ENCODE measurements around the gene ZNF141. TPM values are rescaled to one million over a fixed set of nuclear protein-coding genes. Genes with fewer than 3 reads are reported as not detected.
A peak's percentile ranks its signal among the peaks of the same experiment; 100 is the strongest.

The ZNF141 gene
- total RNA-seq, 1 donor, result 9.5 TPM

DNA sequence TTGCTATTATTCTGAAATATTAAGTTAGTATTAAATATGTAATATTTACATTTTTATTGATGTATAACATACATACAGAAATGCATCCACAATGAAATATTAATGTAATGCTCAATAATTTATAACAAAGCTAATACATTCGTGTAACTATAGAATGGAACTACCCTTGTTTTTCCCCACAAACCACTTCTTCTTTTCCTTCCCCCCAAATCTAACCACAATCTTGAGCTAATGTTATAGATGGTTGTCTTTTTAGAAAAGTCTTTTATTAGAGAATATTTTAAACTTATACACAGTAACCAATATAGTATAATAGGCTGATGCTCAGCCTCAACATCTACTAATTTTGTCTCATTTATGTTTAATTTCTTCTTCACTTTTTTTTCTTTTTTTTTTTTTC, 27.8 kb upstream of the ZNF141 start:
- H3K4me3 ChIP-seq (ENCODE audit: low read depth, low read length), result no peak overlapping the region
- TF ChIP-seq, protein P1, sequence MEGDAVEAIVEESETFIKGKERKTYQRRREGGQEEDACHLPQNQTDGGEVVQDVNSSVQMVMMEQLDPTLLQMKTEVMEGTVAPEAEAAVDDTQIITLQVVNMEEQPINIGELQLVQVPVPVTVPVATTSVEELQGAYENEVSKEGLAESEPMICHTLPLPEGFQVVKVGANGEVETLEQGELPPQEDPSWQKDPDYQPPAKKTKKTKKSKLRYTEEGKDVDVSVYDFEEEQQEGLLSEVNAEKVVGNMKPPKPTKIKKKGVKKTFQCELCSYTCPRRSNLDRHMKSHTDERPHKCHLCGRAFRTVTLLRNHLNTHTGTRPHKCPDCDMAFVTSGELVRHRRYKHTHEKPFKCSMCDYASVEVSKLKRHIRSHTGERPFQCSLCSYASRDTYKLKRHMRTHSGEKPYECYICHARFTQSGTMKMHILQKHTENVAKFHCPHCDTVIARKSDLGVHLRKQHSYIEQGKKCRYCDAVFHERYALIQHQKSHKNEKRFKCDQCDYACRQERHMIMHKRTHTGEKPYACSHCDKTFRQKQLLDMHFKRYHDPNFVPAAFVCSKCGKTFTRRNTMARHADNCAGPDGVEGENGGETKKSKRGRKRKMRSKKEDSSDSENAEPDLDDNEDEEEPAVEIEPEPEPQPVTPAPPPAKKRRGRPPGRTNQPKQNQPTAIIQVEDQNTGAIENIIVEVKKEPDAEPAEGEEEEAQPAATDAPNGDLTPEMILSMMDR (IDR thresholded peaks at IDR 0.05; ENCODE audit: insufficient read depth, low read depth, low read length), result no peak
- no peak for DNase-seq (ENCODE audit: low read depth)

DNA sequence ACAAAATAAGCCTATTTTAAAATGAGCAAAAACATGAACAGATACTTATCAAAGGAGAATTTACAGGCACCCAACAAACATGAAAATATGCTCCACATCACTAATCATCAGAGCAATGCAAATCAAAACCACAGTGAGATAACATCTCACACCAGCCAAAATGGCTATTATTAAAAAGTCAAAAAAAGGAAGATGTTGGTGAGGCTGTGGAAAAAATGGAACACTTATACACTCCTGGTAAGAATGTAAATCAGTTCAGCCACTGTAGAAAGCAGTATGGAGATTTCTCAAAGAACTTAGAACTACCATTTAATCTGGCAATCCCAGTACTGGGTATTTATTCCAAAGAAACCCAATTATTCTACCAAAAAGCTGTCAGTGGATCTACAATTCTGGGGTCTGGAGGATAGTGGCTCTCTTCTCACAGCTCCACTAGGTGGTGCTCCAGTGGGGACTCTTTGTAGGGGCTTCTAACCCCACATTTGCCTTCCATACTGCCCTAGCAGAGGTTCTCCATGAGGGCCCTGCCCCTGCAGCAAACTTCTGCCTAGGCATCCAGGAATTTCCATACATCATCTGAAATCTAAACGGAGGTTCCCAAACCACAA, 23.2 kb upstream of the ZNF141 start:
- TF ChIP-seq, protein P1 (IDR thresholded peaks at IDR 0.05; ENCODE audit: insufficient read depth, low read depth, low read length), result no peak
- H3K4me3 ChIP-seq (ENCODE audit: low read depth, low read length), result no peak overlapping the region
- no peak for DNase-seq (ENCODE audit: low read depth)

DNA sequence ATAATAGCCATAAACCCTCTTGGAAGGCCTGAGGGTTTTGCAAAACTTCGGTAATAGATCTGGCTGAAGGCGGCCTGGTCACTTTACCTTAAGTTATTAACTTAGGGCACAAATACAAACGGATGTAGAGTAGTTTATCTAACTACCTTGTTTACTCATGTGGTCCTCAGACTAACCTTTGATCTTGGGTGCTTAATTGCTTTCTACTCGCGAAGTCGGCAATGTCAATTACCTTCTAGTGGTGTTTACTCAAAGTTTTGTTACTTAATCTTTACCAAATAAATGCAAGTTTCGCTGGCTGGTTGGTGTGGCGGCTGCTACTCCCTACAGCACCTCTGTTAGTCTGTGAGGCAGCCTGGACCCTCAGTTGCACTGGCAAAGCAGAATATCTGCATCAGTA, 8.9 kb upstream of the ZNF141 start:
- H3K4me3 ChIP-seq (ENCODE audit: low read depth, low read length), result no peak overlapping the region
- TF ChIP-seq, protein P1 (IDR thresholded peaks at IDR 0.05; ENCODE audit: insufficient read depth, low read depth, low read length), result no peak
- no peak for DNase-seq (ENCODE audit: low read depth)

DNA sequence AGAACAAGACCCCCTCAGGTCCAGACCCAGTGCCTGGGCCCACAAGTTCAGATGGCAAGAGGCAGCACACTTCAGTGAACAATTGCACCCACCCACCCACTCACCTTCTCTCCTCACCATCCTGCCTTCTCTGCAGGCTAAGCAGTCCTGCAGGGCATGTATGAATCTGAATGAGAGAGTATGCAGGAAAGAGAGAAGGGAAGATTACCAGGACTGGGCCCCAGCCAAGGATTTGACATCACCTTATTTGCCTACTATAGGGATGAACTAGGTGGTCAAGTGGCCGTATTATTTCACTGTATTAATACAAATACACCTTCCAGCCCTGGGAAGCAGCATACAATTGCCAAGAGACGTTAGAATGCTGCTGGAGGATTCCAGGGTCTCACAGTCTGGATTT, 2.1 kb upstream of the ZNF141 start:
- TF ChIP-seq, protein P1 (IDR thresholded peaks at IDR 0.05; ENCODE audit: insufficient read depth, low read depth, low read length), result no peak
- no peak for DNase-seq (ENCODE audit: low read depth)
- H3K4me3 ChIP-seq (ENCODE audit: low read depth, low read length), result no peak overlapping the region

DNA sequence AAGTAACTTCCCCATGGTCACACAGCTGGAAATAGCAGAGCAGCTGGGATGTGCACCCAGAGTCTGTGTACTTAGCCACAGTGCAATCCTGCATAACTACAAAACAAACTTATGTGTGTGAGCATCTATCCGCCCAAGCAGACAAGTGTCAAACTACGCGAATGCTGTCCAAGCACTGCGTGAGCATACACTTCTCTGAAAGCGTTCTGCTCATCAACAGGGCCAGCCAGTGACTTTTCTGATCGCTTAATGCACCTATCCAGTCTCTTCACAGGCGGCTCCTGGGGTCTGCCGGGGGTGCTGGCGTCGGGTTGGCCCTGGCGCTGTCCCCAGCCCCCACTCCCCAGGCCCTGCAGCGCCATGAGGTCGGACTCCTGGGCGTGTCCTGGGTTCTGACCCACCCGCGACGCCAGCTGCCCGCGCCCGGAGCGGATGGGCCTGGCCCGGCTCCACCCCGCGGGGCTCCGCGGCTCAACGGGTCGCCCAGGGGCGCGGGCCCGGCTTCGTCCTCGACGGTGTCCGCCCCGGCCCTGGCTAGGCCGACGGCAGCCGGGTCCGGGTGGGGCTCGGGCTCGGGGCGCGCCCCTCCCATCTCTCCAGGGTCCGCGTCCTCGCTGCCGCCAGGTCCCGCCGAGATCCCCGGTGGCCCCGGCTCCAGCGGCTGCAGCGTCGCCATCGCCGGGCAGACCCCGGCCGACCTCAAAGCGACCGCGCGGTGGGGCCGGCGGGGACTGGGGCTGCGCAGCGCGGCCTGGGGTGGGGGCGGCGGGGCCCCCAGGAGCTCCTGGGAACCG, 1.3 kb upstream of the ZNF141 start:
- TF ChIP-seq, protein P1 (IDR thresholded peaks at IDR 0.05; ENCODE audit: insufficient read depth, low read depth, low read length), result no peak
- peak; percentile 12 for DNase-seq (ENCODE audit: low read depth)
- peak overlapping the region; percentile 72 for H3K4me3 ChIP-seq (ENCODE audit: low read depth, low read length)

DNA sequence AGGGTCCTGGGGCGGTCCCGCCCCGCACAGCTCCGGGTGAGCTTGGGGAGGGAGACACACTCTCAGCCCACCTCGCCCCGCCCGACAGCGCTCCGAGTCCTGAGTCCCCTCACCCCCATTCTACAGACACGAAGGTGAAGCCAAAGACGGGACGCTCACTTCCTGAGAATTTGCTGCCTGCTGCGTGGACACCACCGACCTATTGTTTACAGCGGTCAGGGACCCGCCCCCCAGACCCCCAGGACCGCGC, 796 bp upstream of the ZNF141 start:
- TF ChIP-seq, protein P1 (IDR thresholded peaks at IDR 0.05; ENCODE audit: insufficient read depth, low read depth, low read length), result no peak
- H3K4me3 ChIP-seq (ENCODE audit: low read depth, low read length), result peak overlapping the region; percentile 72
- DNase-seq (ENCODE audit: low read depth), result no peak
